Measurements from ENCODE around the gene FAF2.

- TF ChIP-seq CTCF (IDR thresholded peaks at IDR 0.05; ENCODE audit: borderline replicate concordance, extremely low read depth, low read length, poor library complexity, severe bottlenecking) (no peak), EZH2 (IDR thresholded peaks at IDR 0.05; ENCODE audit: borderline replicate concordance, low read depth, low read length, severe bottlenecking) (no peak)
These were observed 76.8 kb downstream of the FAF2 start for GRCh38 chr5:176524987-176525386.
